ENCODE measurements around the gene AK3. TPM values are rescaled to one million over a fixed set of nuclear protein-coding genes. Genes with fewer than 3 reads are reported as not detected.
"Not testable (repeated sequence)": the region's sequence is repeated elsewhere in the genome, so short reads cannot be mapped to it uniquely, and the experiment has no call there.

AK3 gene
- total and polyA plus RNA-seq, 8 donors: 26.1 to 108 (median 66.1) TPM

GRCh38 chr9:4786599-4786998 lies 45.6 kb upstream of the AK3 start:
- no peak for DNase-seq
- no peaks in the 10 kb centered on the region for H3K9me3 ChIP-seq
- intact Hi-C loops (cut with DNase I; ENCODE audit: low total_unique reads): no loop called here
- 88 to 96% (median 96%) methylated on average over 4 of the region's 4 CpGs for WGBS, 5 donors
- no peak for TF ChIP-seq EP300 (IDR thresholded peaks at IDR 0.05)
- no peak for TF ChIP-seq POLR2A (IDR thresholded peaks at IDR 0.05)
- no peak for TF ChIP-seq POLR2AphosphoS5 (IDR thresholded peaks at IDR 0.05)
- TF ChIP-seq CTCF (IDR thresholded peaks at IDR 0.05): no peak
- H3K36me3 ChIP-seq: no peaks in the 10 kb centered on the region
- no peaks in the 10 kb centered on the region for H3K27me3 ChIP-seq
- H3K4me3 ChIP-seq: no peak overlapping the region
- H3K4me1 ChIP-seq: peaks cover 0 to 2% (median under 1%) of the 10 kb centered on the region in 4 donors
- H3K27ac ChIP-seq: no peak overlapping the region

GRCh38 chr9:4784403-4784802 lies 43.4 kb upstream of the AK3 start:
- H3K27me3 ChIP-seq: no peaks in the 10 kb centered on the region
- no peaks in the 10 kb centered on the region for H3K4me1 ChIP-seq
- H3K36me3 ChIP-seq: no peaks in the 10 kb centered on the region
- DNase-seq: no peak
- TF ChIP-seq CTCF (IDR thresholded peaks at IDR 0.05) (no peak), EP300 (IDR thresholded peaks at IDR 0.05) (no peak), POLR2AphosphoS5 (IDR thresholded peaks at IDR 0.05) (no peak), POLR2A (IDR thresholded peaks at IDR 0.05) (no peak)
- H3K4me3 ChIP-seq: no peak overlapping the region
- intact Hi-C loops (cut with DNase I; ENCODE audit: low total_unique reads): no loop called here
- no peak overlapping the region for H3K27ac ChIP-seq
- WGBS, 5 donors: 65 to 79% (median 71%) methylated on average over 2 of the region's 2 CpGs
- no peaks in the 10 kb centered on the region for H3K9me3 ChIP-seq

GRCh38 chr9:4783191-4783590 lies 42.2 kb upstream of the AK3 start:
- DNase-seq; H3K27ac ChIP-seq; intact Hi-C loops (cut with DNase I; ENCODE audit: low total_unique reads); H3K36me3 ChIP-seq; H3K4me3 ChIP-seq; H3K9me3 ChIP-seq; H3K27me3 ChIP-seq; H3K4me1 ChIP-seq: not testable (repeated sequence)
- 71 to 84% (median 80%) methylated on average over 4 of the region's 4 CpGs for WGBS, 5 donors

GRCh38 chr9:4781408-4781807 lies 40.4 kb upstream of the AK3 start:
- no peaks in the 10 kb centered on the region for H3K4me1 ChIP-seq
- H3K27me3 ChIP-seq: no peaks in the 10 kb centered on the region
- no peak for TF ChIP-seq CTCF (IDR thresholded peaks at IDR 0.05)
- no peak for TF ChIP-seq POLR2AphosphoS5 (IDR thresholded peaks at IDR 0.05)
- TF ChIP-seq EP300 (IDR thresholded peaks at IDR 0.05): no peak
- TF ChIP-seq POLR2A (IDR thresholded peaks at IDR 0.05): no peak
- no peak overlapping the region for H3K27ac ChIP-seq
- WGBS, 5 donors: 55 to 76% (median 70%) methylated on average over 2 of the region's 2 CpGs
- H3K36me3 ChIP-seq: no peaks in the 10 kb centered on the region
- DNase-seq: no peak
- intact Hi-C loops (cut with DNase I; ENCODE audit: low total_unique reads): no loop called here
- no peak overlapping the region for H3K4me3 ChIP-seq
- H3K9me3 ChIP-seq: no peaks in the 10 kb centered on the region

- no peak overlapping the region for H3K4me3 ChIP-seq
- no peak overlapping the region for H3K27ac ChIP-seq
- no peaks in the 10 kb centered on the region for H3K27me3 ChIP-seq
- H3K36me3 ChIP-seq: no peaks in the 10 kb centered on the region
- no peak for TF ChIP-seq CTCF (IDR thresholded peaks at IDR 0.05)
- TF ChIP-seq EP300 (IDR thresholded peaks at IDR 0.05): no peak
- TF ChIP-seq POLR2A (IDR thresholded peaks at IDR 0.05): no peak
- TF ChIP-seq POLR2AphosphoS5 (IDR thresholded peaks at IDR 0.05): no peak
- WGBS, 5 donors: 92 to 100% (median 95%) methylated on average over 1 of the region's 1 CpG
- H3K9me3 ChIP-seq: no peaks in the 10 kb centered on the region
- H3K4me1 ChIP-seq: no peaks in the 10 kb centered on the region
- intact Hi-C loops (cut with DNase I; ENCODE audit: low total_unique reads): no loop called here
- no peak for DNase-seq
Observed at GRCh38 chr9:4780651-4781050, 39.6 kb upstream of the AK3 start.

- H3K36me3 ChIP-seq; DNase-seq; H3K4me3 ChIP-seq; intact Hi-C loops (cut with DNase I; ENCODE audit: low total_unique reads); H3K4me1 ChIP-seq; H3K9me3 ChIP-seq; H3K27ac ChIP-seq; H3K27me3 ChIP-seq: not testable (repeated sequence)
- WGBS, 5 donors: 30 to 82% (median 74%) methylated on average over 1 to 2 of the region's 2 CpGs
Observed at GRCh38 chr9:4774958-4775357, 34.0 kb upstream of the AK3 start.

Measured in stomach (tissue), 9 donors.